DND-41 (cell line): ENCODE measurements around the gene GFOD1.

Experiments used
- ATAC-seq: fragments of 200-7000 bp; cut with Tn5 transposase; 3 replicates; pipeline ENCODE4 v1.9.1; 2021; ENCODE audit warnings: low read depth; ENCODE audit not compliant: insufficient read depth
- DNase-seq: peaks from one replicate; pipeline ENCODE4 v3.0.0-alpha.2; 2020
- H2AFZ ChIP-seq: 2 replicates; pipeline ENCODE4 v1.6.0; 2012; ENCODE audit warnings: low read depth, low read length
- H3K27ac ChIP-seq: 2 replicates; pipeline ENCODE4 v1.5.1; 2012; ENCODE audit warnings: low read length, inconsistent platforms
- H3K27me3 ChIP-seq: fragments of 200-600 bp; sonication (generic); 2 replicates; pipeline ENCODE4 v1.6.0; 2012; ENCODE audit warnings: low read length, mild to moderate bottlenecking, inconsistent platforms; ENCODE audit not compliant: insufficient read depth, poor library complexity
- H3K36me3 ChIP-seq: 2 replicates; pipeline ENCODE4 v1.5.1; 2012; ENCODE audit warnings: low read length, inconsistent platforms; ENCODE audit not compliant: insufficient read depth
- H3K4me1 ChIP-seq: 2 replicates; pipeline ENCODE4 v1.5.1; 2012; ENCODE audit warnings: mild to moderate bottlenecking, low read length; ENCODE audit not compliant: insufficient read depth
- H3K4me2 ChIP-seq: 2 replicates; pipeline ENCODE4 v1.6.0; 2012; ENCODE audit warnings: mild to moderate bottlenecking, moderate library complexity, low read length, inconsistent platforms; ENCODE audit not compliant: insufficient read depth
- H3K4me3 ChIP-seq, 2 experiments: fragments of 200-600 bp in 1 of 2; shearing (Covaris generic) in 1 of 2; 2 replicates each; pipeline ENCODE4 v1.5.1; 2012 to 2016; ENCODE audit warnings: inconsistent platforms in 2 of 2, low read length in 2 of 2, mild to moderate bottlenecking in 2 of 2, low read depth in 1 of 2, moderate library complexity in 1 of 2
- H3K79me2 ChIP-seq: 2 replicates; pipeline ENCODE4 v1.6.0; 2012; ENCODE audit warnings: low read length, inconsistent platforms; ENCODE audit not compliant: insufficient read depth
- H3K9ac ChIP-seq: 2 replicates; pipeline ENCODE4 v1.6.0; 2012; ENCODE audit warnings: low read depth, mild to moderate bottlenecking, inconsistent platforms, low read length, moderate library complexity
- H3K9me3 ChIP-seq: 2 replicates; pipeline ENCODE4 v1.5.1; 2012; ENCODE audit warnings: low read length, moderate library complexity, mild to moderate bottlenecking, inconsistent platforms; ENCODE audit not compliant: insufficient read depth, severe bottlenecking
- H4K20me1 ChIP-seq: 2 replicates; pipeline ENCODE4 v1.6.0; 2012; ENCODE audit warnings: low read length; ENCODE audit not compliant: insufficient read depth
- EZH2 ChIP-seq: IDR thresholded peaks from 3 replicates; pipeline ENCODE4 v1.6.1; 2012; ENCODE audit warnings: borderline replicate concordance, low read depth, mild to moderate bottlenecking, moderate library complexity, low read length, inconsistent platforms; ENCODE audit not compliant: severe bottlenecking
- TF ChIP-seq, protein P1 (sequence below): IDR thresholded peaks from 2 replicates; pipeline ENCODE4 v1.5.1; 2012; ENCODE audit warnings: borderline replicate concordance, low read length, moderate library complexity, mild to moderate bottlenecking; ENCODE audit not compliant: poor library complexity, severe bottlenecking; ENCODE audit errors: extremely low read depth

The GFOD1 gene

DNA sequence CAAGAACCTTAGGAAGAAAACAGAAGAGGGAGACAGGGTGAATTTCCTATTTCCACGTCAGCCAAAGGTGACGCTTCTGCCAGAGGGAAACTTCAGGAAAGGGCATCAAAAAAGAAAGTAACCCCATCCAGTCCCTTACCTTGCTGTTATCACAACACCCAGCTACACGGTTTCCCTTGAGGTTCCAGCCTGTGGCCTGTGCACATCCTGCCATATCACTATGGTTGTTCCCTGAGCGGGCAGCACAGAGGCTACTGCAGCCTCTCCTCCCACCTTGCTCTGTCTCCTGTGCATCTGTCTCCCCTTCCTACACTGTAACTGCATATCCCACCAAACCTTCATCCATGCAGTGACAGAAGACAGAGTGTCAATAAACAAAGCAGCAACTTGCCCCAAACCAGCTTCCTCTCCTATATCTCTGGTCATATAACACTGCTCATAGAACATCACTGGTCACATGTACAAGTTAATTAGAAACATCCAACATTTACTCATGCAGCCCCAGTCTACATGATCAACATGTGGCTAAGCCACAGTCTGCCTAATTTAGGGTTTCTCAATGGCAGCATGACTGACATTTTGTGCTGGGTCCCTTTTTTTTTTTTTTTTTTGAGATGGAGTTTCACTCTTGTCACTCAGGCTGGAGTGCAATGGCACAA lies 54.7 kb downstream of the GFOD1 start:
- Histone ChIP-seq H3K4me3 (no peak overlapping the region), H3K4me1 (no peaks in the 10 kb centered on the region), H4K20me1 (no peaks in the 10 kb centered on the region; the same call in 1 of the 2 replicates), H3K9ac (no peak overlapping the region), H3K36me3 (no peaks in the 10 kb centered on the region), H3K27ac (no peak overlapping the region), H3K4me2 (no peak overlapping the region), H3K79me2 (no peaks in the 10 kb centered on the region), H3K9me3 (no peaks in the 10 kb centered on the region), H3K27me3 (no peaks in the 10 kb centered on the region), H2AFZ (no peak overlapping the region)
- TF ChIP-seq, protein P1, sequence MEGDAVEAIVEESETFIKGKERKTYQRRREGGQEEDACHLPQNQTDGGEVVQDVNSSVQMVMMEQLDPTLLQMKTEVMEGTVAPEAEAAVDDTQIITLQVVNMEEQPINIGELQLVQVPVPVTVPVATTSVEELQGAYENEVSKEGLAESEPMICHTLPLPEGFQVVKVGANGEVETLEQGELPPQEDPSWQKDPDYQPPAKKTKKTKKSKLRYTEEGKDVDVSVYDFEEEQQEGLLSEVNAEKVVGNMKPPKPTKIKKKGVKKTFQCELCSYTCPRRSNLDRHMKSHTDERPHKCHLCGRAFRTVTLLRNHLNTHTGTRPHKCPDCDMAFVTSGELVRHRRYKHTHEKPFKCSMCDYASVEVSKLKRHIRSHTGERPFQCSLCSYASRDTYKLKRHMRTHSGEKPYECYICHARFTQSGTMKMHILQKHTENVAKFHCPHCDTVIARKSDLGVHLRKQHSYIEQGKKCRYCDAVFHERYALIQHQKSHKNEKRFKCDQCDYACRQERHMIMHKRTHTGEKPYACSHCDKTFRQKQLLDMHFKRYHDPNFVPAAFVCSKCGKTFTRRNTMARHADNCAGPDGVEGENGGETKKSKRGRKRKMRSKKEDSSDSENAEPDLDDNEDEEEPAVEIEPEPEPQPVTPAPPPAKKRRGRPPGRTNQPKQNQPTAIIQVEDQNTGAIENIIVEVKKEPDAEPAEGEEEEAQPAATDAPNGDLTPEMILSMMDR = no peak
- TF ChIP-seq EZH2 = no peak
- no peak for ATAC-seq
- DNase-seq = no peak

DNA sequence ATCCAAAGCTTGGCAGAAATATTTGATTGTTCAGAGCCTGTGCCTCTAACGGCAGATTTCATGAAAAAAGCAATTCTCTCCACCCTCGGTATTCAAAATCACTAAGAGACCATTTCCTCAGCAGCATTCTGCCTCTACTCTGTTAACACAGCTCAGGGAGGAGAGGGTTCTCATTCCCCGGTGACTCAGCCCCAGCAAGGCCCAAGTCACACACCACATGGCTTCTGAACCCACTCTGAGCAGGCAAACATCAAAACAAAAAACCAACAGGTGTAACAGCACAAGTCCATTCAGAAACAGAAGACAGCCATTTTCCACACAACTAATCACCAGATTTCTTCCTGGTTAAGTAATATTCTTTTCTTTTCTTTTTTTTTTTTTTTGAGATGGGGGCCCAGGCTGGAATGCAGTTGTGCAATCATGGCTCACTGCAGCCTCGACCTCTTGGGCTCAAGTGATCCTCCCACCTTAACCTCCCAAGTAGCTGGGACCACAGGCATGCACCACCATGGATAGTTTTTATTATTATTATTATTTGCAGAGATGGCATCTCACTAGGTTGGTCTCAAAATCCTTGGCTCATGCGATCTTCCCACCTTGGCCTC lies 55.4 kb downstream of the GFOD1 start:
- Histone ChIP-seq H2AFZ (no peak overlapping the region), H3K79me2 (no peaks in the 10 kb centered on the region), H3K4me2 (no peak overlapping the region), H3K4me3 (no peak overlapping the region), H3K9ac (no peak overlapping the region), H3K4me1 (no peaks in the 10 kb centered on the region), H3K27me3 (no peaks in the 10 kb centered on the region), H3K9me3 (no peaks in the 10 kb centered on the region), H3K36me3 (no peaks in the 10 kb centered on the region), H3K27ac (no peak overlapping the region), H4K20me1 (no peaks in the 10 kb centered on the region)
- ATAC-seq = peak; percentile 65; the same call in 1 of the 3 replicates
- no peak for DNase-seq
- TF ChIP-seq, protein P1 = no peak
- no peak for TF ChIP-seq EZH2

DNA sequence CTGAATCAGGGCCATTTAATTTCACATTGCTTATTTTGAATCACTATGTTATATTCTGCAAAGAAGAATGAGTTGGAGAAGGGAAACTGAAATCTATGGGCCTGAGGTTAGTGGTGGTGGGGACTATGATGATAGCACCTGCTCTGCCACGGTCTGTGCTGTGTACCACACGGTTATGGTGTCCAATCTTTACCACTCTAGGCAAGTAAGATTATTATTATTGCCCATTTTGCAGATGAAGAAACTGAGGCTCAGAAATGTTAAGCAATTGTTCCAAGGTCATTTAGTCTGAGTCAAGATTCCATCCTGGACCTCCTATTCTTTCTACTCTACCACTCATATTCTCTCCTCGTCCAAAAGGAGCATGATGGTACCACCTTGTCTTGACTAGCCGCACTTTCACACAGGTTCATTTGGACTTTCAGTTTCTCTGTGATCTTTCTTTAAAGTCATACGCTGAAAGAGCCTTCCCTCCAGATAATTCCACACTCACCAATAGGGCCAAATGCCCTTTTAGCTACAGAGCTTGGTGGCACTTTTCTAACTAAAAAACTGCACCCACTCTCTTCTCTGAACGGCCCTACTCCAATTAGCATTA lies 56.2 kb downstream of the GFOD1 start:
- no peaks in the 10 kb centered on the region for H3K4me1 ChIP-seq
- H4K20me1 ChIP-seq = no peaks in the 10 kb centered on the region
- no peaks in the 10 kb centered on the region for H3K79me2 ChIP-seq
- H3K27ac ChIP-seq = no peak overlapping the region
- no peaks in the 10 kb centered on the region for H3K36me3 ChIP-seq
- no peaks in the 10 kb centered on the region for H3K9me3 ChIP-seq
- no peak overlapping the region for H3K4me2 ChIP-seq
- H2AFZ ChIP-seq = no peak overlapping the region
- H3K9ac ChIP-seq = no peak overlapping the region
- no peak for TF ChIP-seq EZH2
- TF ChIP-seq, protein P1 = no peak
- DNase-seq = no peak
- H3K4me3 ChIP-seq = no peak overlapping the region
- ATAC-seq = no peak
- H3K27me3 ChIP-seq = no peaks in the 10 kb centered on the region
